Liver (tissue), 9 donors: Measurements from ENCODE around the gene PWWP3B. TPM values are rescaled to one million over a fixed set of nuclear protein-coding genes. Genes with fewer than 3 reads are reported as not detected.

Source experiments
- DNase-seq: peaks from one replicate; pipeline ENCODE4 v3.0.0-alpha.2; 2017; ENCODE audit warnings: low spot score
- H3K27ac ChIP-seq, 2 donors: one replicate each; pipeline ENCODE4 v1.7.0; 2013; ENCODE audit warnings: inconsistent platforms in 2 of 2, low read length in 2 of 2, control low read depth in 1 of 2, low read depth in 1 of 2, mild to moderate bottlenecking in 1 of 2
- H3K27me3 ChIP-seq, 4 donors: one replicate each; pipeline versions ENCODE4 v1.6.1 to v1.7.0; 2013; ENCODE audit warnings: low read length in 3 of 4, inconsistent platforms in 1 of 4, mild to moderate bottlenecking in 1 of 4, moderate library complexity in 1 of 4; ENCODE audit not compliant: control insufficient read depth in 4 of 4, insufficient read depth in 4 of 4
- H3K36me3 ChIP-seq, 4 donors: one replicate each; pipeline versions ENCODE4 v1.6.1 to v1.7.0; 2013; ENCODE audit warnings: low read length in 3 of 4, mild to moderate bottlenecking in 3 of 4, low read depth in 1 of 4, moderate library complexity in 1 of 4; ENCODE audit not compliant: control insufficient read depth in 4 of 4, insufficient read depth in 3 of 4
- H3K4me1 ChIP-seq, 4 donors: one replicate each; pipeline versions ENCODE4 v1.6.1 to v1.7.0; 2013; ENCODE audit warnings: low read length in 3 of 4, mild to moderate bottlenecking in 3 of 4, moderate library complexity in 1 of 4; ENCODE audit not compliant: control insufficient read depth in 4 of 4, insufficient read depth in 4 of 4
- H3K4me3 ChIP-seq, 3 donors: one replicate each; pipeline versions ENCODE4 v1.6.1 to v1.7.0; 2013; ENCODE audit warnings: low read length in 3 of 3, control low read depth in 1 of 3, low read depth in 1 of 3, mild to moderate bottlenecking in 1 of 3
- H3K9ac ChIP-seq, 2 donors: one replicate each; pipeline ENCODE4 v1.7.0; 2013; ENCODE audit warnings: low read length in 2 of 2, mild to moderate bottlenecking in 2 of 2, moderate library complexity in 2 of 2, control low read depth in 1 of 2, low read depth in 1 of 2
- H3K9me3 ChIP-seq, 4 donors: one replicate each; pipeline versions ENCODE4 v1.6.1 to v1.7.0; 2013; ENCODE audit warnings: low read length in 3 of 4; ENCODE audit not compliant: control insufficient read depth in 4 of 4
- ATF3 ChIP-seq: IDR thresholded peaks from 2 replicates; pipeline ENCODE4 v1.6.1; 2016; ENCODE audit warnings: antibody characterized with exemption
- EGR1 ChIP-seq, 2 donors: IDR thresholded peaks; 2 replicates each; pipeline ENCODE4 v1.6.1; 2016 to 2018; ENCODE audit warnings: antibody characterized with exemption in 2 of 2, low read depth in 2 of 2
- FOXA1 ChIP-seq: IDR thresholded peaks from 2 replicates; pipeline ENCODE4 v1.6.1; 2016; ENCODE audit warnings: antibody characterized with exemption
- FOXA2 ChIP-seq: IDR thresholded peaks from 2 replicates; pipeline ENCODE4 v1.6.1; 2016; ENCODE audit warnings: antibody characterized with exemption
- GABPA ChIP-seq, 2 donors: IDR thresholded peaks in 1 of 2; conservative IDR thresholded peaks in 1 of 2; 2 replicates each; pipeline ENCODE4 v1.6.1; 2016; ENCODE audit warnings: antibody characterized with exemption in 2 of 2, mild to moderate bottlenecking in 1 of 2, moderate library complexity in 1 of 2
- HNF4A ChIP-seq, 2 donors: conservative IDR thresholded peaks; 2 replicates each; pipeline ENCODE4 v1.6.1; 2016; ENCODE audit warnings: antibody characterized with exemption in 2 of 2, mild to moderate bottlenecking in 2 of 2
- HNF4G ChIP-seq: IDR thresholded peaks from 2 replicates; pipeline ENCODE4 v1.6.1; 2016; ENCODE audit warnings: antibody characterized with exemption
- JUND ChIP-seq, 2 donors: IDR thresholded peaks; 2 replicates each; pipeline ENCODE4 v1.6.1; 2016; ENCODE audit warnings: antibody characterized with exemption in 2 of 2
- MAX ChIP-seq: IDR thresholded peaks from 2 replicates; pipeline ENCODE4 v1.6.1; 2016; ENCODE audit warnings: antibody characterized with exemption
- NR2F2 ChIP-seq: IDR thresholded peaks from 2 replicates; pipeline ENCODE4 v1.6.1; 2016; ENCODE audit warnings: antibody characterized with exemption
- RAD21 ChIP-seq, 2 donors: IDR thresholded peaks; 2 replicates each; pipeline ENCODE4 v1.6.1; 2016; ENCODE audit warnings: antibody characterized with exemption in 2 of 2, mild to moderate bottlenecking in 2 of 2
- RXRA ChIP-seq, 2 donors: IDR thresholded peaks; 2 replicates each; pipeline ENCODE4 v1.6.1; 2017 to 2018; ENCODE audit warnings: antibody characterized with exemption in 2 of 2, mild to moderate bottlenecking in 1 of 2
- SP1 ChIP-seq: IDR thresholded peaks from 2 replicates; pipeline ENCODE4 v1.6.1; 2018; ENCODE audit warnings: antibody characterized with exemption, mild to moderate bottlenecking
- TAF1 ChIP-seq: conservative IDR thresholded peaks from 2 replicates; pipeline ENCODE4 v1.6.1; 2016; ENCODE audit warnings: antibody characterized with exemption, mild to moderate bottlenecking
- YY1 ChIP-seq: IDR thresholded peaks from 2 replicates; pipeline ENCODE4 v1.6.1; 2016; ENCODE audit warnings: antibody characterized with exemption, mild to moderate bottlenecking
- WGBS: extraction: QIAGEN DNeasy Blood & Tissue Kit; methylation state at CpG from one replicate; pipeline ENCODE4 v1.1.7; 2013; 5-methylcytosine and 5-hydroxymethylcytosine counted together
- polyA plus RNA-seq, 2 donors: library from polyadenylated mRNA; stranded (reverse) in 1 of 2; unstranded in 1 of 2; fragments of 200-250 nt in 1 of 2; fragments of >200 nt in 1 of 2; fragmentation: Nextera tagmentation in 1 of 2; extraction: Ambion mirVana in 1 of 2; gene quantifications; one replicate each; pipeline versions ENCODE4 v1.2.1 to v1.2.3, GENCODE V29; 2013 to 2015
- total RNA-seq, 2 donors: library from RNA; depleted of rRNA; stranded (reverse); fragments of >200 nt; gene quantifications; one replicate each; pipeline ENCODE4 v1.2.3, GENCODE V29; 2014
- TF ChIP-seq, protein P1 (sequence below): fragments of 150-350 bp; IDR thresholded peaks from 2 replicates; pipeline ENCODE4 v1.5.1; 2017; ENCODE audit warnings: improper control_type of control experiment, low read depth, low read length; ENCODE audit not compliant: missing input control
- TF ChIP-seq, protein P2 (sequence below): IDR thresholded peaks from 2 replicates; pipeline ENCODE4 v1.6.1; 2016; ENCODE audit warnings: antibody characterized with exemption, mild to moderate bottlenecking
- TF ChIP-seq, protein P3 (sequence below): IDR thresholded peaks from 2 replicates; pipeline ENCODE4 v1.6.1; 2016; ENCODE audit warnings: antibody characterized with exemption
- donor health status: healthy.
- donor health status: healthy.
- donor health status: healthy.
- donor health status: healthy.
- donor health status: healthy.

Gene PWWP3B
- total and polyA plus RNA-seq, 4 donors, result 0.36 to 2.2 (median 1.4) TPM

GRCh38 chrX:106159861-106160282 is 8.2 kb upstream of the PWWP3B start:
- Histone ChIP-seq H3K4me3 (no peak overlapping the region), H3K27ac (peak overlapping the region in 1 of 2 donors; percentile 76), H3K36me3 (no peaks in the 10 kb centered on the region), H3K27me3 (no peaks in the 10 kb centered on the region), H3K4me1 (peaks cover 0 to 3% (median 0%) of the 10 kb centered on the region in 4 donors), H3K9me3 (no peaks in the 10 kb centered on the region), H3K9ac (peak overlapping the region in 1 of 2 donors; percentile 25)
- DNase-seq, result no peak
- TF ChIP-seq YY1, result peak; percentile 9
- no peak for TF ChIP-seq HNF4A (conservative IDR thresholded peaks at IDR 0.05)

GRCh38 chrX:106170318-106170717 is 2.2 kb downstream of the PWWP3B start:
- Histone ChIP-seq H3K27ac (no peak overlapping the region), H3K4me1 (peaks cover 0 to 4% (median 0%) of the 10 kb centered on the region in 4 donors), H3K27me3 (no peaks in the 10 kb centered on the region), H3K9me3 (no peaks in the 10 kb centered on the region), H3K36me3 (no peaks in the 10 kb centered on the region), H3K9ac (no peak overlapping the region), H3K4me3 (no peak overlapping the region)
- 26% methylated on average over 1 of the region's 1 CpG for WGBS
- TF ChIP-seq YY1 (no peak), FOXA1 (no peak), SP1 (no peak), JUND (IDR thresholded peaks at IDR 0.05) (no peak), RAD21 (IDR thresholded peaks at IDR 0.05) (peak; percentile 41 to 69), FOXA2 (no peak)
- TF ChIP-seq, protein P1, sequence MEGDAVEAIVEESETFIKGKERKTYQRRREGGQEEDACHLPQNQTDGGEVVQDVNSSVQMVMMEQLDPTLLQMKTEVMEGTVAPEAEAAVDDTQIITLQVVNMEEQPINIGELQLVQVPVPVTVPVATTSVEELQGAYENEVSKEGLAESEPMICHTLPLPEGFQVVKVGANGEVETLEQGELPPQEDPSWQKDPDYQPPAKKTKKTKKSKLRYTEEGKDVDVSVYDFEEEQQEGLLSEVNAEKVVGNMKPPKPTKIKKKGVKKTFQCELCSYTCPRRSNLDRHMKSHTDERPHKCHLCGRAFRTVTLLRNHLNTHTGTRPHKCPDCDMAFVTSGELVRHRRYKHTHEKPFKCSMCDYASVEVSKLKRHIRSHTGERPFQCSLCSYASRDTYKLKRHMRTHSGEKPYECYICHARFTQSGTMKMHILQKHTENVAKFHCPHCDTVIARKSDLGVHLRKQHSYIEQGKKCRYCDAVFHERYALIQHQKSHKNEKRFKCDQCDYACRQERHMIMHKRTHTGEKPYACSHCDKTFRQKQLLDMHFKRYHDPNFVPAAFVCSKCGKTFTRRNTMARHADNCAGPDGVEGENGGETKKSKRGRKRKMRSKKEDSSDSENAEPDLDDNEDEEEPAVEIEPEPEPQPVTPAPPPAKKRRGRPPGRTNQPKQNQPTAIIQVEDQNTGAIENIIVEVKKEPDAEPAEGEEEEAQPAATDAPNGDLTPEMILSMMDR, result peak; percentile 48
- no peak for DNase-seq

DNA sequence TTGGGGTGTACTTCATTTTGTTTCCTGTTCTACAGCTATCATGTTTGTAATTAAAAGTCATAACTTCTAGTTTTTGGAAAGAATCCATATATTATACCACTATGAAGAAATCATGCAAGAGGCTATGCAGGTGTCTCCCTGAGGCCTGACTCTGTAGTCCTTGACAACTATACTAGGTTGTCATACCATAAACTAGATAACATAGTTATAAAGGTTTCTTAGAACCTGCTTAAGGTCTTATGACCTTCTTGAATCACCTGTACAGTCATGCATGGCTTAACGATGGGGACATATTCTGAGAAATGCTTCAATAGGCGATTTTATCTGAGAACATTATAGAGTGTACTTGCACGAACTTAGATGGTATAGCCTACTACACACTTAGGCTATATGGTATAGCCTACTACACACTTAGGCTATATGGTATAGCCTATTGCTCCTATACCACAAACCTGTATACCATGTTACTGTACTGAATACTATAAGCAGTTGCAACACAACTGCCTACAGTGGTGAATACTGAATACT is 3.3 kb downstream of the PWWP3B start:
- Histone ChIP-seq H3K9ac (no peak overlapping the region), H3K36me3 (no peaks in the 10 kb centered on the region), H3K4me1 (peaks cover 0 to 4% (median 0%) of the 10 kb centered on the region in 4 donors), H3K9me3 (no peaks in the 10 kb centered on the region), H3K27me3 (no peaks in the 10 kb centered on the region), H3K4me3 (no peak overlapping the region), H3K27ac (no peak overlapping the region)
- no peak for DNase-seq
- WGBS, result 89% methylated on average over 3 of the region's 3 CpGs
- TF ChIP-seq HNF4G, result no peak
- no peak for TF ChIP-seq ATF3
- no peak for TF ChIP-seq RAD21 (IDR thresholded peaks at IDR 0.05)
- TF ChIP-seq GABPA (IDR thresholded peaks at IDR 0.05 in 1 of 2, conservative IDR thresholded peaks at IDR 0.05 in 1 of 2), result no peak
- no peak for TF ChIP-seq FOXA2
- TF ChIP-seq, protein P2, sequence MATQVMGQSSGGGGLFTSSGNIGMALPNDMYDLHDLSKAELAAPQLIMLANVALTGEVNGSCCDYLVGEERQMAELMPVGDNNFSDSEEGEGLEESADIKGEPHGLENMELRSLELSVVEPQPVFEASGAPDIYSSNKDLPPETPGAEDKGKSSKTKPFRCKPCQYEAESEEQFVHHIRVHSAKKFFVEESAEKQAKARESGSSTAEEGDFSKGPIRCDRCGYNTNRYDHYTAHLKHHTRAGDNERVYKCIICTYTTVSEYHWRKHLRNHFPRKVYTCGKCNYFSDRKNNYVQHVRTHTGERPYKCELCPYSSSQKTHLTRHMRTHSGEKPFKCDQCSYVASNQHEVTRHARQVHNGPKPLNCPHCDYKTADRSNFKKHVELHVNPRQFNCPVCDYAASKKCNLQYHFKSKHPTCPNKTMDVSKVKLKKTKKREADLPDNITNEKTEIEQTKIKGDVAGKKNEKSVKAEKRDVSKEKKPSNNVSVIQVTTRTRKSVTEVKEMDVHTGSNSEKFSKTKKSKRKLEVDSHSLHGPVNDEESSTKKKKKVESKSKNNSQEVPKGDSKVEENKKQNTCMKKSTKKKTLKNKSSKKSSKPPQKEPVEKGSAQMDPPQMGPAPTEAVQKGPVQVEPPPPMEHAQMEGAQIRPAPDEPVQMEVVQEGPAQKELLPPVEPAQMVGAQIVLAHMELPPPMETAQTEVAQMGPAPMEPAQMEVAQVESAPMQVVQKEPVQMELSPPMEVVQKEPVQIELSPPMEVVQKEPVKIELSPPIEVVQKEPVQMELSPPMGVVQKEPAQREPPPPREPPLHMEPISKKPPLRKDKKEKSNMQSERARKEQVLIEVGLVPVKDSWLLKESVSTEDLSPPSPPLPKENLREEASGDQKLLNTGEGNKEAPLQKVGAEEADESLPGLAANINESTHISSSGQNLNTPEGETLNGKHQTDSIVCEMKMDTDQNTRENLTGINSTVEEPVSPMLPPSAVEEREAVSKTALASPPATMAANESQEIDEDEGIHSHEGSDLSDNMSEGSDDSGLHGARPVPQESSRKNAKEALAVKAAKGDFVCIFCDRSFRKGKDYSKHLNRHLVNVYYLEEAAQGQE, result no peak
- no peak for TF ChIP-seq YY1
- no peak for TF ChIP-seq JUND (IDR thresholded peaks at IDR 0.05)
- no peak for TF ChIP-seq RXRA (IDR thresholded peaks at IDR 0.05)
- TF ChIP-seq TAF1, result no peak
- TF ChIP-seq, protein P3, sequence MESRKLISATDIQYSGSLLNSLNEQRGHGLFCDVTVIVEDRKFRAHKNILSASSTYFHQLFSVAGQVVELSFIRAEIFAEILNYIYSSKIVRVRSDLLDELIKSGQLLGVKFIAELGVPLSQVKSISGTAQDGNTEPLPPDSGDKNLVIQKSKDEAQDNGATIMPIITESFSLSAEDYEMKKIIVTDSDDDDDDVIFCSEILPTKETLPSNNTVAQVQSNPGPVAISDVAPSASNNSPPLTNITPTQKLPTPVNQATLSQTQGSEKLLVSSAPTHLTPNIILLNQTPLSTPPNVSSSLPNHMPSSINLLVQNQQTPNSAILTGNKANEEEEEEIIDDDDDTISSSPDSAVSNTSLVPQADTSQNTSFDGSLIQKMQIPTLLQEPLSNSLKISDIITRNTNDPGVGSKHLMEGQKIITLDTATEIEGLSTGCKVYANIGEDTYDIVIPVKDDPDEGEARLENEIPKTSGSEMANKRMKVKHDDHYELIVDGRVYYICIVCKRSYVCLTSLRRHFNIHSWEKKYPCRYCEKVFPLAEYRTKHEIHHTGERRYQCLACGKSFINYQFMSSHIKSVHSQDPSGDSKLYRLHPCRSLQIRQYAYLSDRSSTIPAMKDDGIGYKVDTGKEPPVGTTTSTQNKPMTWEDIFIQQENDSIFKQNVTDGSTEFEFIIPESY, result no peak
- no peak for TF ChIP-seq NR2F2
- TF ChIP-seq, protein P1, result no peak
- no peak for TF ChIP-seq HNF4A (conservative IDR thresholded peaks at IDR 0.05)
- TF ChIP-seq FOXA1, result no peak
- no peak for TF ChIP-seq EGR1 (IDR thresholded peaks at IDR 0.05; ENCODE audit: low read depth in 2 of 2)
- TF ChIP-seq SP1, result no peak
- no peak for TF ChIP-seq MAX
